Liver (tissue), 9 donors: ENCODE data around the gene NGF. TPM values are rescaled to one million over a fixed set of nuclear protein-coding genes. Genes with fewer than 3 reads are reported as not detected.

Experiments
- DNase-seq: peaks from one replicate; pipeline ENCODE4 v3.0.0-alpha.2; 2017; ENCODE audit warnings: low spot score
- H3K27ac ChIP-seq, 2 donors: one replicate each; pipeline ENCODE4 v1.7.0; 2013; ENCODE audit warnings: inconsistent platforms in 2 of 2, low read length in 2 of 2, control low read depth in 1 of 2, low read depth in 1 of 2, mild to moderate bottlenecking in 1 of 2
- H3K27me3 ChIP-seq, 4 donors: one replicate each; pipeline versions ENCODE4 v1.6.1 to v1.7.0; 2013; ENCODE audit warnings: low read length in 3 of 4, inconsistent platforms in 1 of 4, mild to moderate bottlenecking in 1 of 4, moderate library complexity in 1 of 4; ENCODE audit not compliant: control insufficient read depth in 4 of 4, insufficient read depth in 4 of 4
- H3K36me3 ChIP-seq, 4 donors: one replicate each; pipeline versions ENCODE4 v1.6.1 to v1.7.0; 2013; ENCODE audit warnings: low read length in 3 of 4, mild to moderate bottlenecking in 3 of 4, low read depth in 1 of 4, moderate library complexity in 1 of 4; ENCODE audit not compliant: control insufficient read depth in 4 of 4, insufficient read depth in 3 of 4
- H3K4me1 ChIP-seq, 4 donors: one replicate each; pipeline versions ENCODE4 v1.6.1 to v1.7.0; 2013; ENCODE audit warnings: low read length in 3 of 4, mild to moderate bottlenecking in 3 of 4, moderate library complexity in 1 of 4; ENCODE audit not compliant: control insufficient read depth in 4 of 4, insufficient read depth in 4 of 4
- H3K4me3 ChIP-seq, 3 donors: one replicate each; pipeline versions ENCODE4 v1.6.1 to v1.7.0; 2013; ENCODE audit warnings: low read length in 3 of 3, control low read depth in 1 of 3, low read depth in 1 of 3, mild to moderate bottlenecking in 1 of 3
- H3K9ac ChIP-seq, 2 donors: one replicate each; pipeline ENCODE4 v1.7.0; 2013; ENCODE audit warnings: low read length in 2 of 2, mild to moderate bottlenecking in 2 of 2, moderate library complexity in 2 of 2, control low read depth in 1 of 2, low read depth in 1 of 2
- H3K9me3 ChIP-seq, 4 donors: one replicate each; pipeline versions ENCODE4 v1.6.1 to v1.7.0; 2013; ENCODE audit warnings: low read length in 3 of 4; ENCODE audit not compliant: control insufficient read depth in 4 of 4
- EGR1 ChIP-seq, 2 donors: IDR thresholded peaks; 2 replicates each; pipeline ENCODE4 v1.6.1; 2016 to 2018; ENCODE audit warnings: antibody characterized with exemption in 2 of 2, low read depth in 2 of 2
- FOXA1 ChIP-seq: IDR thresholded peaks from 2 replicates; pipeline ENCODE4 v1.6.1; 2016; ENCODE audit warnings: antibody characterized with exemption
- FOXA2 ChIP-seq: IDR thresholded peaks from 2 replicates; pipeline ENCODE4 v1.6.1; 2016; ENCODE audit warnings: antibody characterized with exemption
- GABPA ChIP-seq, 2 donors: IDR thresholded peaks in 1 of 2; conservative IDR thresholded peaks in 1 of 2; 2 replicates each; pipeline ENCODE4 v1.6.1; 2016; ENCODE audit warnings: antibody characterized with exemption in 2 of 2, mild to moderate bottlenecking in 1 of 2, moderate library complexity in 1 of 2
- HNF4A ChIP-seq, 2 donors: conservative IDR thresholded peaks; 2 replicates each; pipeline ENCODE4 v1.6.1; 2016; ENCODE audit warnings: antibody characterized with exemption in 2 of 2, mild to moderate bottlenecking in 2 of 2
- HNF4G ChIP-seq: IDR thresholded peaks from 2 replicates; pipeline ENCODE4 v1.6.1; 2016; ENCODE audit warnings: antibody characterized with exemption
- JUND ChIP-seq, 2 donors: IDR thresholded peaks; 2 replicates each; pipeline ENCODE4 v1.6.1; 2016; ENCODE audit warnings: antibody characterized with exemption in 2 of 2
- NR2F2 ChIP-seq: IDR thresholded peaks from 2 replicates; pipeline ENCODE4 v1.6.1; 2016; ENCODE audit warnings: antibody characterized with exemption
- RAD21 ChIP-seq, 2 donors: IDR thresholded peaks; 2 replicates each; pipeline ENCODE4 v1.6.1; 2016; ENCODE audit warnings: antibody characterized with exemption in 2 of 2, mild to moderate bottlenecking in 2 of 2
- RXRA ChIP-seq, 2 donors: IDR thresholded peaks; 2 replicates each; pipeline ENCODE4 v1.6.1; 2017 to 2018; ENCODE audit warnings: antibody characterized with exemption in 2 of 2, mild to moderate bottlenecking in 1 of 2
- SP1 ChIP-seq: IDR thresholded peaks from 2 replicates; pipeline ENCODE4 v1.6.1; 2018; ENCODE audit warnings: antibody characterized with exemption, mild to moderate bottlenecking
- TAF1 ChIP-seq: conservative IDR thresholded peaks from 2 replicates; pipeline ENCODE4 v1.6.1; 2016; ENCODE audit warnings: antibody characterized with exemption, mild to moderate bottlenecking
- YY1 ChIP-seq: IDR thresholded peaks from 2 replicates; pipeline ENCODE4 v1.6.1; 2016; ENCODE audit warnings: antibody characterized with exemption, mild to moderate bottlenecking
- ZBTB33 ChIP-seq: IDR thresholded peaks from 2 replicates; pipeline ENCODE4 v1.6.1; 2016; ENCODE audit warnings: antibody characterized with exemption
- WGBS: extraction: QIAGEN DNeasy Blood & Tissue Kit; methylation state at CpG from one replicate; pipeline ENCODE4 v1.1.7; 2013; 5-methylcytosine and 5-hydroxymethylcytosine counted together
- polyA plus RNA-seq, 2 donors: library from polyadenylated mRNA; stranded (reverse) in 1 of 2; unstranded in 1 of 2; fragments of 200-250 nt in 1 of 2; fragments of >200 nt in 1 of 2; fragmentation: Nextera tagmentation in 1 of 2; extraction: Ambion mirVana in 1 of 2; gene quantifications; one replicate each; pipeline versions ENCODE4 v1.2.1 to v1.2.3, GENCODE V29; 2013 to 2015
- total RNA-seq, 2 donors: library from RNA; depleted of rRNA; stranded (reverse); fragments of >200 nt; gene quantifications; one replicate each; pipeline ENCODE4 v1.2.3, GENCODE V29; 2014
- TF ChIP-seq, protein P1 (sequence below): fragments of 150-350 bp; IDR thresholded peaks from 2 replicates; pipeline ENCODE4 v1.5.1; 2017; ENCODE audit warnings: improper control_type of control experiment, low read depth, low read length; ENCODE audit not compliant: missing input control
- TF ChIP-seq, protein P2 (sequence below): IDR thresholded peaks from 2 replicates; pipeline ENCODE4 v1.6.1; 2016; ENCODE audit warnings: antibody characterized with exemption
- TF ChIP-seq, protein P3 (sequence below): IDR thresholded peaks from 2 replicates; pipeline ENCODE4 v1.6.1; 2016; ENCODE audit warnings: antibody characterized with exemption
- TF ChIP-seq, protein P4 (sequence below): IDR thresholded peaks from 2 replicates; pipeline ENCODE4 v1.6.1; 2016; ENCODE audit warnings: antibody characterized with exemption, mild to moderate bottlenecking
- donor health status: healthy.
- donor health status: healthy.
- donor health status: healthy.
- donor health status: healthy.
- donor health status: healthy.

NGF gene
- total and polyA plus RNA-seq, 4 donors, result 0.79 to 2.1 (median 1.2) TPM

DNA sequence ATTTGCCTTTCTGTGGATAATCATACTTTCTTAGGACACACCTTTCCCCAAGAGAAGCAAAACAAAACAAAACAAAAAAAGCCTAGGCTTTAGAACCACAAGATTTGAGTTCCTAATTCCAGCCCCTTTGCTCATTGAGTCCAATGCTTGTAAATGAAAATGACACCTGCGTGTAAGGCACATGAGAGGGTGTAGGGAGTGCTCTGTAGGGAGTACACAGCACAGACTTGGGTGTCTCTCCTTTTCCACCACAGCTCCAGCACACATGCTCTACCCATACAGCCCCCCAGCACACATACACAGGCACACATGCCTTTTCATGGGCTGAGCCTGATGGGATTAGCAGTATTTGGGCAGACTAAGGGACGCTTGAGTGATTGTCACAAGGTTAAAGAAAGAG is 9.2 kb upstream of the NGF start:
- no peaks in the 10 kb centered on the region for H3K4me1 ChIP-seq
- 78% methylated on average over 2 of the region's 2 CpGs for WGBS
- H3K27me3 ChIP-seq, result peaks cover 0 to 15% (median 2%) of the 10 kb centered on the region in 4 donors
- DNase-seq, result no peak
- H3K9ac ChIP-seq, result no peak overlapping the region
- H3K27ac ChIP-seq, result no peak overlapping the region
- TF ChIP-seq, protein P1, sequence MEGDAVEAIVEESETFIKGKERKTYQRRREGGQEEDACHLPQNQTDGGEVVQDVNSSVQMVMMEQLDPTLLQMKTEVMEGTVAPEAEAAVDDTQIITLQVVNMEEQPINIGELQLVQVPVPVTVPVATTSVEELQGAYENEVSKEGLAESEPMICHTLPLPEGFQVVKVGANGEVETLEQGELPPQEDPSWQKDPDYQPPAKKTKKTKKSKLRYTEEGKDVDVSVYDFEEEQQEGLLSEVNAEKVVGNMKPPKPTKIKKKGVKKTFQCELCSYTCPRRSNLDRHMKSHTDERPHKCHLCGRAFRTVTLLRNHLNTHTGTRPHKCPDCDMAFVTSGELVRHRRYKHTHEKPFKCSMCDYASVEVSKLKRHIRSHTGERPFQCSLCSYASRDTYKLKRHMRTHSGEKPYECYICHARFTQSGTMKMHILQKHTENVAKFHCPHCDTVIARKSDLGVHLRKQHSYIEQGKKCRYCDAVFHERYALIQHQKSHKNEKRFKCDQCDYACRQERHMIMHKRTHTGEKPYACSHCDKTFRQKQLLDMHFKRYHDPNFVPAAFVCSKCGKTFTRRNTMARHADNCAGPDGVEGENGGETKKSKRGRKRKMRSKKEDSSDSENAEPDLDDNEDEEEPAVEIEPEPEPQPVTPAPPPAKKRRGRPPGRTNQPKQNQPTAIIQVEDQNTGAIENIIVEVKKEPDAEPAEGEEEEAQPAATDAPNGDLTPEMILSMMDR, result no peak
- no peak for TF ChIP-seq GABPA (IDR thresholded peaks at IDR 0.05 in 1 of 2, conservative IDR thresholded peaks at IDR 0.05 in 1 of 2)
- no peak for TF ChIP-seq HNF4A (conservative IDR thresholded peaks at IDR 0.05)
- TF ChIP-seq TAF1, result no peak
- TF ChIP-seq EGR1 (IDR thresholded peaks at IDR 0.05; ENCODE audit: low read depth in 2 of 2), result no peak
- TF ChIP-seq NR2F2, result no peak
- H3K4me3 ChIP-seq, result no peak overlapping the region
- H3K36me3 ChIP-seq, result no peaks in the 10 kb centered on the region
- H3K9me3 ChIP-seq, result no peaks in the 10 kb centered on the region

GRCh38 chr1:115343200-115343737 is 5.2 kb upstream of the NGF start:
- no peak overlapping the region for H3K27ac ChIP-seq
- H3K9me3 ChIP-seq, result no peaks in the 10 kb centered on the region
- peaks cover 0 to 23% (median 4%) of the 10 kb centered on the region in 4 donors for H3K27me3 ChIP-seq
- no peaks in the 10 kb centered on the region for H3K4me1 ChIP-seq
- H3K4me3 ChIP-seq, result no peak overlapping the region
- 57% methylated on average over 2 of the region's 2 CpGs for WGBS
- no peak for DNase-seq
- no peak overlapping the region for H3K9ac ChIP-seq
- TF ChIP-seq FOXA1 (no peak), JUND (IDR thresholded peaks at IDR 0.05) (no peak), FOXA2 (no peak), YY1 (no peak), EGR1 (IDR thresholded peaks at IDR 0.05; ENCODE audit: low read depth in 2 of 2) (no peak), NR2F2 (no peak), RXRA (IDR thresholded peaks at IDR 0.05) (no peak), TAF1 (no peak), ZBTB33 (no peak), GABPA (IDR thresholded peaks at IDR 0.05 in 1 of 2, conservative IDR thresholded peaks at IDR 0.05 in 1 of 2) (no peak), HNF4G (no peak), SP1 (no peak), RAD21 (IDR thresholded peaks at IDR 0.05) (no peak), HNF4A (conservative IDR thresholded peaks at IDR 0.05) (no peak)
- TF ChIP-seq, protein P2, sequence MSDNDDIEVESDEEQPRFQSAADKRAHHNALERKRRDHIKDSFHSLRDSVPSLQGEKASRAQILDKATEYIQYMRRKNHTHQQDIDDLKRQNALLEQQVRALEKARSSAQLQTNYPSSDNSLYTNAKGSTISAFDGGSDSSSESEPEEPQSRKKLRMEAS, result no peak
- TF ChIP-seq, protein P3, sequence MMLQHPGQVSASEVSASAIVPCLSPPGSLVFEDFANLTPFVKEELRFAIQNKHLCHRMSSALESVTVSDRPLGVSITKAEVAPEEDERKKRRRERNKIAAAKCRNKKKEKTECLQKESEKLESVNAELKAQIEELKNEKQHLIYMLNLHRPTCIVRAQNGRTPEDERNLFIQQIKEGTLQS, result no peak
- TF ChIP-seq, protein P1, result no peak
- TF ChIP-seq, protein P4, sequence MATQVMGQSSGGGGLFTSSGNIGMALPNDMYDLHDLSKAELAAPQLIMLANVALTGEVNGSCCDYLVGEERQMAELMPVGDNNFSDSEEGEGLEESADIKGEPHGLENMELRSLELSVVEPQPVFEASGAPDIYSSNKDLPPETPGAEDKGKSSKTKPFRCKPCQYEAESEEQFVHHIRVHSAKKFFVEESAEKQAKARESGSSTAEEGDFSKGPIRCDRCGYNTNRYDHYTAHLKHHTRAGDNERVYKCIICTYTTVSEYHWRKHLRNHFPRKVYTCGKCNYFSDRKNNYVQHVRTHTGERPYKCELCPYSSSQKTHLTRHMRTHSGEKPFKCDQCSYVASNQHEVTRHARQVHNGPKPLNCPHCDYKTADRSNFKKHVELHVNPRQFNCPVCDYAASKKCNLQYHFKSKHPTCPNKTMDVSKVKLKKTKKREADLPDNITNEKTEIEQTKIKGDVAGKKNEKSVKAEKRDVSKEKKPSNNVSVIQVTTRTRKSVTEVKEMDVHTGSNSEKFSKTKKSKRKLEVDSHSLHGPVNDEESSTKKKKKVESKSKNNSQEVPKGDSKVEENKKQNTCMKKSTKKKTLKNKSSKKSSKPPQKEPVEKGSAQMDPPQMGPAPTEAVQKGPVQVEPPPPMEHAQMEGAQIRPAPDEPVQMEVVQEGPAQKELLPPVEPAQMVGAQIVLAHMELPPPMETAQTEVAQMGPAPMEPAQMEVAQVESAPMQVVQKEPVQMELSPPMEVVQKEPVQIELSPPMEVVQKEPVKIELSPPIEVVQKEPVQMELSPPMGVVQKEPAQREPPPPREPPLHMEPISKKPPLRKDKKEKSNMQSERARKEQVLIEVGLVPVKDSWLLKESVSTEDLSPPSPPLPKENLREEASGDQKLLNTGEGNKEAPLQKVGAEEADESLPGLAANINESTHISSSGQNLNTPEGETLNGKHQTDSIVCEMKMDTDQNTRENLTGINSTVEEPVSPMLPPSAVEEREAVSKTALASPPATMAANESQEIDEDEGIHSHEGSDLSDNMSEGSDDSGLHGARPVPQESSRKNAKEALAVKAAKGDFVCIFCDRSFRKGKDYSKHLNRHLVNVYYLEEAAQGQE, result no peak
- no peaks in the 10 kb centered on the region for H3K36me3 ChIP-seq
